Measurements from ENCODE around the gene USP33. TPM values are rescaled to one million over a fixed set of nuclear protein-coding genes. Genes with fewer than 3 reads are reported as not detected.

The USP33 gene
- total RNA-seq, 1 donor from 2014 or later, result 24.2 TPM

DNA sequence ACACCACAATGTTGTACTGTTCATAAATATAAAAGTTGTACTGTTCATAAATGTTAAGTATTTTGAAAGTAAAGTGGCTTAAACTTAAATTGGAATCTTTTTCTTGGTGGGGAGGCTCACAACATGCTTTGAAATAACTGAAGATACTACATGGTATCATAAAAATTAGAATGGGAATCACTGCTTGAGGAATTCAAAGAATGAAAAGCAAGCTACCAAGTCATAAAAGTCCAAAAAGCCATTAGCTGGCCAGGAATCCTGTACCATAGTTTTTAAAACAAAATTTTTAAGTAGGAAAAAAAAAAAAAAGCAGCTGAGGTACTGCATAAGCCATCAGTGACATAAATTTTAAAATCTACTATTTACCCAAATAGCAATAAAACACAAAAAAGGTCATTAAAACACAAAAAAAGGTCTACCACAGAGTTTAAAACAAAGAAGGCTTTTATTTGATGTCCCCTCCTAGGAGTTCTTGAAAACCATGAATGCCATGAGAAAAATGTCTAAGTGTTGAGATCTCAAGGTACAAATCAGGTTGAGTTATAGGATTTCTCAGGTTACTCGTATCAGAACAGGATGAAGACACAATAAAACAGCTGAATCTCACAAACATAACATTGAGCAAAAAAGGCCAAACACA lies 85.8 kb downstream of the USP33 start:
- H3K4me3 ChIP-seq, result no peak overlapping the region
- DNase-seq, result no peak
- intact Hi-C loops (cut with micrococcal nuclease), result no loop called here
- no peaks in the 10 kb centered on the region for H3K36me3 ChIP-seq
- TF ChIP-seq, protein P1, sequence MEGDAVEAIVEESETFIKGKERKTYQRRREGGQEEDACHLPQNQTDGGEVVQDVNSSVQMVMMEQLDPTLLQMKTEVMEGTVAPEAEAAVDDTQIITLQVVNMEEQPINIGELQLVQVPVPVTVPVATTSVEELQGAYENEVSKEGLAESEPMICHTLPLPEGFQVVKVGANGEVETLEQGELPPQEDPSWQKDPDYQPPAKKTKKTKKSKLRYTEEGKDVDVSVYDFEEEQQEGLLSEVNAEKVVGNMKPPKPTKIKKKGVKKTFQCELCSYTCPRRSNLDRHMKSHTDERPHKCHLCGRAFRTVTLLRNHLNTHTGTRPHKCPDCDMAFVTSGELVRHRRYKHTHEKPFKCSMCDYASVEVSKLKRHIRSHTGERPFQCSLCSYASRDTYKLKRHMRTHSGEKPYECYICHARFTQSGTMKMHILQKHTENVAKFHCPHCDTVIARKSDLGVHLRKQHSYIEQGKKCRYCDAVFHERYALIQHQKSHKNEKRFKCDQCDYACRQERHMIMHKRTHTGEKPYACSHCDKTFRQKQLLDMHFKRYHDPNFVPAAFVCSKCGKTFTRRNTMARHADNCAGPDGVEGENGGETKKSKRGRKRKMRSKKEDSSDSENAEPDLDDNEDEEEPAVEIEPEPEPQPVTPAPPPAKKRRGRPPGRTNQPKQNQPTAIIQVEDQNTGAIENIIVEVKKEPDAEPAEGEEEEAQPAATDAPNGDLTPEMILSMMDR (IDR thresholded peaks at IDR 0.05; ENCODE audit: borderline replicate concordance), result no peak
- no peak overlapping the region for H3K27ac ChIP-seq (replicated peaks)
- H3K4me1 ChIP-seq, result peaks cover 67% of the 10 kb centered on the region
- H3K9me3 ChIP-seq (replicated peaks), result no peaks in the 10 kb centered on the region
- no peaks in the 10 kb centered on the region for H3K27me3 ChIP-seq (ENCODE audit: low read depth)

DNA sequence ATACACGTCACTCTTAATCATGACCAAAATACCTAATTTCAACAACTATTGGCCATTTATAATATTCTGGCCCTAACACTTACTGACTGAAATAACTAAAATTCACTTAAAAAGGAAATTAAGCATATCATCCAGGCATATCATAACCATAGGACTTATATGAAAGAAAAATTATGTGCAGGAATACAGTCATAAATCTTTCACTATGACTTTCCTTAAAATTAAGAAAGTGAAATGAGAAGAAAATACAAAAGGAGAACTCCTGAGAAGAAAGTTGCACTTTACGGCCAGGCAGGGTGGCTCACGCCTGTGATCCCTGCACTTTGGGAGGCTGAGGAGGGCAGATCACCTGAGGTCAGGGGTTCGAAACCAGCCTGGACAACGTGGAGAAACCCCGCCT lies 86.6 kb downstream of the USP33 start:
- no peaks in the 10 kb centered on the region for H3K9me3 ChIP-seq (replicated peaks)
- TF ChIP-seq, protein P1 (IDR thresholded peaks at IDR 0.05; ENCODE audit: borderline replicate concordance), result no peak
- no peak overlapping the region for H3K4me3 ChIP-seq
- no peak for DNase-seq
- H3K27ac ChIP-seq (replicated peaks), result no peak overlapping the region
- peaks cover 67% of the 10 kb centered on the region for H3K4me1 ChIP-seq
- no peaks in the 10 kb centered on the region for H3K27me3 ChIP-seq (ENCODE audit: low read depth)
- intact Hi-C loops (cut with micrococcal nuclease), result no loop called here
- no peaks in the 10 kb centered on the region for H3K36me3 ChIP-seq

DNA sequence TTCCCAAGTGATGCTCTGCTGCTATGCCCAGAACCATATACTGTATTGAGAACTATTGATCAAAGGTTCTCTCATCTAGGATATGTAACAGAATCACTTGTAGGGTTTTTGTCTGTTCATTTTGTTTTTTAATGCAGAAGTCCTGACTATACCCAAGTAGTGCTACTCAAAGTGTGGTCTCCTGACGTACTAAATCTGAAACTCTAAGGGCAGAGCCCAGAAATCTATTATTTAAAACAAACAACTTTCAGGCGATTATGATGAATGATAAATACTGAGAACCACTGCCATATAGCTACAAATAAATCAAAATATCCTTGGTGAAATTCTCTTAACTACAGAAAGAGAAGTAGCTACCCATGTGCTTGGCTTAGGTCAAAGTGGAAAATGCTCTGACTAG lies 87.3 kb downstream of the USP33 start:
- Histone ChIP-seq H3K27me3 (ENCODE audit: low read depth) (no peaks in the 10 kb centered on the region), H3K9me3 (replicated peaks) (no peaks in the 10 kb centered on the region), H3K4me1 (peaks cover 64% of the 10 kb centered on the region), H3K36me3 (no peaks in the 10 kb centered on the region), H3K27ac (replicated peaks) (no peak overlapping the region), H3K4me3 (no peak overlapping the region)
- TF ChIP-seq, protein P1 (IDR thresholded peaks at IDR 0.05; ENCODE audit: borderline replicate concordance), result no peak
- intact Hi-C loops (cut with micrococcal nuclease), result no loop called here
- no peak for DNase-seq

DNA sequence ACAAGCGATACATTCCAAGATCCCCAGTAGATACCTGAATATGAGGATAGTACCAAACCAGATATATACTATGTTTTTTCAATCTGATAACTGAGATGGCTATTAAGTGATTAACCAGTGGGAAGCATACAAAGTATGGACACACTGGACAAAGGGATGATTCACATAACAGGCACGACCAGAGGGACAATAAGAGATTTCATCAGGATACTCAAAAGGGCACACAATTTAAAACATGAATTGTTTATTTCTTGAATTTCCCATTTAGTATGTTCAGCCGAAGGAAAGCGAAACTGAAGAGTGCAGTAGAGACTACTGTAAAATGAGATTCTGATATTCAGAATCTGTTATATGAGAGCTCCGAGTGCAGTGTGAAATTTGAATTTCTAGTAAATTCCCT lies 87.8 kb downstream of the USP33 start:
- intact Hi-C loops (cut with micrococcal nuclease), result no loop called here
- Histone ChIP-seq H3K27me3 (ENCODE audit: low read depth) (no peaks in the 10 kb centered on the region), H3K4me3 (no peak overlapping the region), H3K4me1 (peaks cover 69% of the 10 kb centered on the region), H3K36me3 (no peaks in the 10 kb centered on the region), H3K27ac (replicated peaks) (no peak overlapping the region), H3K9me3 (replicated peaks) (no peaks in the 10 kb centered on the region)
- no peak for DNase-seq
- TF ChIP-seq, protein P1 (IDR thresholded peaks at IDR 0.05; ENCODE audit: borderline replicate concordance), result no peak

DNA sequence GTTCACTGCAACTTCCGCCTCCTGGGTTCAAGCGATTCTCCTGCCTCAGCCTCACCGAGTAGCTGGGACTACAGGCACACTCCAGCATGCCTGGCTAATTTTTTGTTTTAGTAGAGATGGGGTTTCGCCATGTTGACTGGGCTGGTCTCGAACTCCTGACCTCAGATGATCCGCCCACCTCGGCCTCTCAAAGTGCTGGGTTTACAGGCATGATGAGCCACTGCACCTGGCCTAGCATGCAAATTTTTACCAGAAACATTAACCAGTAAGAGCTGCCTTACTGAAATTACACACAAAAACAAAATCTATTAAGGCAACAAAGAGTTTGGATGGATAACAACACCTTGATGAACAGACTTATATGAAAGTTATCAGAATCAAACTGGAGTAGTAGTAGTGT lies 89.3 kb downstream of the USP33 start:
- no peaks in the 10 kb centered on the region for H3K27me3 ChIP-seq (ENCODE audit: low read depth)
- intact Hi-C loops (cut with micrococcal nuclease), result no loop called here
- no peak for DNase-seq
- H3K4me3 ChIP-seq, result no peak overlapping the region
- no peak overlapping the region for H3K27ac ChIP-seq (replicated peaks)
- TF ChIP-seq, protein P1 (IDR thresholded peaks at IDR 0.05; ENCODE audit: borderline replicate concordance), result no peak
- H3K9me3 ChIP-seq (replicated peaks), result no peaks in the 10 kb centered on the region
- no peaks in the 10 kb centered on the region for H3K36me3 ChIP-seq
- H3K4me1 ChIP-seq, result peaks cover 76% of the 10 kb centered on the region

Data from left ventricle myocardium inferior (tissue), 1 donor.